22Rv1 (cell line): ENCODE data around the gene LCN15.

Source experiments
- CTCF ChIP-seq: fragments of 450-650 bp; IDR thresholded peaks from 2 replicates; pipeline ENCODE4 v1.5.1; 2017; ENCODE audit warnings: mild to moderate bottlenecking
- ZFX ChIP-seq: fragments of 450-650 bp; IDR thresholded peaks from 2 replicates; pipeline ENCODE4 v1.6.1; 2017; ENCODE audit warnings: antibody characterized with exemption, borderline replicate concordance

GRCh38 chr9:136789523-136789937 lies 25.2 kb upstream of the LCN15 start:
- TF ChIP-seq CTCF (no peak), ZFX (no peak)
